Measurements from ENCODE around the gene MGST2.
"Not testable (repeated sequence)": the region's sequence is repeated elsewhere in the genome, so short reads cannot be mapped to it uniquely, and the experiment has no call there.

MGST2 gene

GRCh38 chr4:139682741-139683151 is 17.1 kb downstream of the MGST2 start:
- no peak for DNase-seq (ENCODE audit: low read depth in 1 of 2, low spot score in 1 of 2)
- TF ChIP-seq JUND (IDR thresholded peaks at IDR 0.05; ENCODE audit: low read depth) = no peak
- in situ Hi-C loops (cut with HindIII; ENCODE audit: low pct_unique_long_range_greater_than_20kb, low sequenced_read_pairs) = no loop called here

- in situ Hi-C loops (cut with HindIII; ENCODE audit: low pct_unique_long_range_greater_than_20kb, low sequenced_read_pairs) = no loop called here
- DNase-seq (ENCODE audit: low read depth in 1 of 2, low spot score in 1 of 2) = no peak
- no peak for TF ChIP-seq JUND (IDR thresholded peaks at IDR 0.05; ENCODE audit: low read depth)
Measured at GRCh38 chr4:139684351-139684750, 18.7 kb downstream of the MGST2 start.

GRCh38 chr4:139685180-139685579 is 19.6 kb downstream of the MGST2 start:
- in situ Hi-C loops (cut with HindIII; ENCODE audit: low pct_unique_long_range_greater_than_20kb, low sequenced_read_pairs) = no loop called here
- DNase-seq (ENCODE audit: low read depth in 1 of 2, low spot score in 1 of 2) = no peak
- no peak for TF ChIP-seq JUND (IDR thresholded peaks at IDR 0.05; ENCODE audit: low read depth)

GRCh38 chr4:139686130-139686529 is 20.5 kb downstream of the MGST2 start:
- in situ Hi-C loops (cut with HindIII; ENCODE audit: low pct_unique_long_range_greater_than_20kb, low sequenced_read_pairs) = no loop called here
- DNase-seq (ENCODE audit: low read depth in 1 of 2, low spot score in 1 of 2) = no peak
- TF ChIP-seq JUND (IDR thresholded peaks at IDR 0.05; ENCODE audit: low read depth) = no peak

- no peak for TF ChIP-seq JUND (IDR thresholded peaks at IDR 0.05; ENCODE audit: low read depth)
- in situ Hi-C loops (cut with HindIII; ENCODE audit: low pct_unique_long_range_greater_than_20kb, low sequenced_read_pairs) = no loop called here
- no peak for DNase-seq (ENCODE audit: low read depth in 1 of 2, low spot score in 1 of 2)
Measured at GRCh38 chr4:139686988-139687387, 21.4 kb downstream of the MGST2 start.

DNA sequence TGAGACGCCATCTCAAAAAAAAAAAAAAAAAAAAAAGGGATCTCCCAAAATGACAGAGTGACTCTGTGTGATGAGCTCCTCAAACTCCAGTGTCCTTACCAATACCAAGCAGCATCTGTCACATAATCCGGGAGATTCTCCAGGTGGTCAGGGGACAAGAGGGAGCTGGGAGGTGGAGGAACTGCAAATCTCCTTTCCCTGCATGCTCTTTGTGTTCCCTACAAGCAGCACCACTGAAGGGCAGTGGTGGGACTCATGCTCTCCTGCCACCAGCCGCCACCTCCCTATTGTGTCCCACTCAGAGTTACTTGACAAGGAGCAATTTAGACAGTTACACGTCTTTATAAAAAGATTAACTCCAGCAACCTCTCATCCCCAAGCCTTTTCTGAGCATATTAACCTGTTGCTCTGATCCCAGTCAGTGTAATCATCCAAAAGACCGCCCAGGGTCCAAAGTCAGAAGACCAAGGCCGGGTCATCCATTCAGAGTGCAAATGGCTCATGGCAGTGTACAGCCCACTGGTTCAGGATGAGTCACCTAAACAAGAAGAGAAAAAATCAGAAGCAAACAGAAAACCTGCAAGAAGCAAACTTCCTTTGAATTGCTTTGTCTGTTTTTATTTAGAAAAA is 23.6 kb downstream of the MGST2 start:
- in situ Hi-C loops (cut with HindIII; ENCODE audit: low pct_unique_long_range_greater_than_20kb, low sequenced_read_pairs) = no loop called here
- TF ChIP-seq JUND (IDR thresholded peaks at IDR 0.05; ENCODE audit: low read depth) = no peak
- DNase-seq (ENCODE audit: low read depth in 1 of 2, low spot score in 1 of 2) = no peak

DNA sequence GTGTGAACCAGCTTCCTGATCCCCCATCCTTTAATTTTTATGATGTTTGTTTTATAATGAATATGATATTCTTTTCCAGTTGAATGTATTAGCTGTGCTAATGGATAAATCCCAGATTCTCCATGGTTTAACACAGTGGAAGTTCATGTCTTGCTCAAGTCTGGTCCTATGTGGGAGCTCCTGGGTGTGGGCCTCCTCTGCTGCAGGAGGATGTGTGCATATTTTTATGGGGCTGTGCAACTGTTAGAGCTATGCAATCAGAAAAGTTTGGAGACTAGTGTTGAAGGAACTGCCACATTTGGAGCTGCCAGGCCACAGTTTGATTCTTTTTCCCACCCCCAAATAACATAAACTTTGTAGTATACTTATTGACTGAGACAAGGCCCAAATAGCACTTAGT is 24.8 kb downstream of the MGST2 start:
- in situ Hi-C loops (cut with HindIII; ENCODE audit: low pct_unique_long_range_greater_than_20kb, low sequenced_read_pairs) = no loop called here
- DNase-seq (ENCODE audit: low read depth in 1 of 2, low spot score in 1 of 2) = no peak
- no peak for TF ChIP-seq JUND (IDR thresholded peaks at IDR 0.05; ENCODE audit: low read depth)

DNA sequence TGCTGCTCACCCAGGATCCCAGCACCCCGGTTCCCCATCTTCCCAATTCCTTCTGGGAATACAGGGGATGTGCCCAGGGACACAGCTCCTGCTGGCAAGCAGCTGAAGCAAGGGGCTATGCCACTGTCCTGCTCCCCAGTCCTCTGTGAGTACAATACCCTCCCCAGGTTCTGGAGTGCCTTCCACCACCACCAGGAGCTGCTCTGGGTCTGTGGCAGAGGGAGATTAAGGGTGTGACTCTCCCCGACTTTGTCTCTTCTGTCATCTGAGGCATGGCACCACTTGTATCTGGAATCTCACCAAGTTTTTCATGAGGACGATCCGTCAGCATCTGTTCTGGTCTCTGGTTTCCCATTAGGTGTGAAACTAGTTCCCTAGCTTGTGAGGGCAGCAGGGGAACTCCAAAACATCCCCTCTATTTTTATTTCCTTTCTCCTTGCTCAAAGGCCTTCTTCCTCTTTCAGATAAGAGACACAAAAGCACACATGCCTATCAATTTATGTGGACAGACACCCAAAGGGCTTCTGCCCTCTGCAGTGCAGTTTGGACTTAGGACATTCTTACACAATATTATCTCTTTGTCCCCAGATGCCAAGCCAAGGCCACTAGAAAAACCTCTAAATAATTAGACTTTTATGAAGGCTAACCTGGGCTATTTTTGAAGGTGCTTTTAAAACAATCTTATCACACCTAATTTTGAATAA is 26.8 kb downstream of the MGST2 start:
- in situ Hi-C loops (cut with HindIII; ENCODE audit: low pct_unique_long_range_greater_than_20kb, low sequenced_read_pairs) = no loop called here
- no peak for TF ChIP-seq JUND (IDR thresholded peaks at IDR 0.05; ENCODE audit: low read depth)
- no peak for DNase-seq (ENCODE audit: low read depth in 1 of 2, low spot score in 1 of 2)

DNA sequence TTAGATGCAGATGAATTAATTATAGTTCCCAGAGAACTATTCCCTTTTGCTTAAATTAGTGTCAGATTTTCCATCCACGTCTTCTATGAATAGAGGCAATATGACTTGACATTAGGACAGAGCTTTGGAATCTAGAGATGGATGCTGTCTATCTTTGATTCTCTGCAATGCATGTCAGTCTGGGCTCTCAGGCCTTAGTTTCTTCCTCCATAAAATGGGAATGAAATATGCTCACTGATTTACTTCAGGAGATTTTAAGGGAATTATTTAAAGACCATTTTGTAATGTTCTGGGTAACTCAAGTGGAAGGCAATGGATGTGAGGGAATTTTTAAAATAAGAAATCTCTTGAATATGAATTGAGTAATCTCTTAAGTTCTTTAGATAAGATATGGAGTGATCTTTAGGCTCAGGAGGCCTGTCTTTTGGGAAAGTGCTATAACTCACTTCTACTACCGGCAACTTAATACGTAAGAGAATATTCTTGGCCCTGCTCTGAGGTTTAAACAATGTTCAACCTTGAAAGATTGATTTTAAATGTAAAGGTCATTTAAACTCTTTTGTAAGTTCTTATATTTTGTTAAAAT is 29.0 kb downstream of the MGST2 start:
- in situ Hi-C loops (cut with HindIII; ENCODE audit: low pct_unique_long_range_greater_than_20kb, low sequenced_read_pairs) = no loop called here
- DNase-seq (ENCODE audit: low read depth in 1 of 2, low spot score in 1 of 2) = no peak
- no peak for TF ChIP-seq JUND (IDR thresholded peaks at IDR 0.05; ENCODE audit: low read depth)

- no peak for DNase-seq (ENCODE audit: low read depth in 1 of 2, low spot score in 1 of 2)
- no peak for TF ChIP-seq JUND (IDR thresholded peaks at IDR 0.05; ENCODE audit: low read depth)
- in situ Hi-C loops (cut with HindIII; ENCODE audit: low pct_unique_long_range_greater_than_20kb, low sequenced_read_pairs) = no loop called here
Measured at GRCh38 chr4:139696491-139696890, 30.9 kb downstream of the MGST2 start.

- in situ Hi-C loops (cut with HindIII; ENCODE audit: low pct_unique_long_range_greater_than_20kb, low sequenced_read_pairs) = not testable (repeated sequence)
Measured at GRCh38 chr4:139698167-139698925, 32.7 kb downstream of the MGST2 start.

GRCh38 chr4:139700568-139700967 is 34.9 kb downstream of the MGST2 start:
- in situ Hi-C loops (cut with HindIII; ENCODE audit: low pct_unique_long_range_greater_than_20kb, low sequenced_read_pairs) = no loop called here

More at GRCh38 chr4:139698167-139698925, 32.7 kb downstream of the MGST2 start:
- not testable (repeated sequence) for DNase-seq (ENCODE audit: low read depth in 1 of 2, low spot score in 1 of 2)

More at GRCh38 chr4:139700568-139700967, 34.9 kb downstream of the MGST2 start:
- DNase-seq (ENCODE audit: low read depth in 1 of 2, low spot score in 1 of 2) = no peak
- TF ChIP-seq JUND (IDR thresholded peaks at IDR 0.05; ENCODE audit: low read depth) = no peak
